ENCODE measurements around the gene IRX4.

- TF ChIP-seq USF2 (IDR thresholded peaks at IDR 0.05; ENCODE audit: low read depth, low read length) = no peak
- no peak for TF ChIP-seq CTCF (conservative IDR thresholded peaks at IDR 0.05; ENCODE audit: low read depth, low read length)
- no peak for TF ChIP-seq SMC3 (IDR thresholded peaks at IDR 0.05; ENCODE audit: low read depth, low read length)
- no peak for TF ChIP-seq POLR2A (IDR thresholded peaks at IDR 0.05; ENCODE audit: low read depth, low read length)
- TF ChIP-seq RFX5 (IDR thresholded peaks at IDR 0.05; ENCODE audit: low read depth, low read length) = no peak
- TF ChIP-seq MAFK (IDR thresholded peaks at IDR 0.05; ENCODE audit: low read depth, low read length) = no peak
- no peak for TF ChIP-seq CEBPB (IDR thresholded peaks at IDR 0.05; ENCODE audit: low read depth, low read length)
- no peak for TF ChIP-seq MXI1 (IDR thresholded peaks at IDR 0.05; ENCODE audit: borderline replicate concordance, low read depth, low read length)
These were observed 31.7 kb upstream of the IRX4 start for GRCh38 chr5:1914471-1914870.
